Ovary (tissue), 9 donors: ENCODE data around the gene R3HDM1. TPM values are rescaled to one million over a fixed set of nuclear protein-coding genes. Genes with fewer than 3 reads are reported as not detected.
"Not testable (repeated sequence)": the region's sequence is repeated elsewhere in the genome, so short reads cannot be mapped to it uniquely, and the experiment has no call there.

ENCODE experiments used
- DNase-seq, 5 donors: peaks; one replicate each; pipeline ENCODE4 v3.0.0-alpha.2; 2019 to 2020
- H3K27ac ChIP-seq, 2 donors: fragments of 200-600 bp; one replicate each; pipeline versions ENCODE4 v1.5.1 to v1.8.0; 2019 to 2022
- H3K27me3 ChIP-seq: fragments of 200-600 bp; one replicate; pipeline ENCODE4 v1.8.0; 2022
- H3K36me3 ChIP-seq: fragments of 200-600 bp; sonication (generic); one replicate; pipeline ENCODE4 v1.5.1; 2019
- H3K4me1 ChIP-seq: one replicate; pipeline ENCODE4 v1.8.1; 2013; ENCODE audit warnings: mild to moderate bottlenecking, moderate library complexity; ENCODE audit not compliant: insufficient read depth
- H3K4me3 ChIP-seq: fragments of 200-600 bp; sonication (generic); one replicate; pipeline ENCODE4 v1.5.1; 2017
- H3K9me3 ChIP-seq, 2 donors: fragments of 200-600 bp in 1 of 2; sonication (generic) in 1 of 2; one replicate each; pipeline versions ENCODE4 v1.5.1 to v1.8.1; 2013 to 2019; ENCODE audit warnings: mild to moderate bottlenecking in 1 of 2, moderate library complexity in 1 of 2
- CTCF ChIP-seq, 3 donors: fragments of 450-650 bp in 2 of 3; fragments of 200-600 bp in 1 of 3; IDR thresholded peaks; one replicate each; pipeline versions ENCODE4 v1.5.1 to v1.8.0; 2016 to 2022; ENCODE audit warnings: antibody characterized with exemption in 3 of 3, mild to moderate bottlenecking in 1 of 3
- EP300 ChIP-seq: sonication (generic); formaldehyde crosslinking; IDR thresholded peaks from one replicate; pipeline ENCODE4 v1.6.1; 2017; ENCODE audit warnings: antibody characterized with exemption
- POLR2A ChIP-seq: fragments of 450-650 bp; IDR thresholded peaks from one replicate; pipeline ENCODE4 v1.6.1; 2017; ENCODE audit warnings: antibody characterized with exemption, mild to moderate bottlenecking, moderate library complexity
- WGBS, 3 donors: extraction: QIAGEN DNeasy Blood & Tissue Kit in 1 of 3; methylation state at CpG; one replicate each; pipeline versions ENCODE4 v1.1.5 to v1.1.7; 2013 to 2017; 5-methylcytosine and 5-hydroxymethylcytosine counted together
- intact Hi-C, 4 donors: fragments of 100-400 bp; cut with DNase I; formaldehyde crosslinking; loops; one replicate each; pipeline versions ENCODE4 v1.11.0 to v1.15.1; 2022 to 2023
- polyA plus RNA-seq, 2 donors: library from polyadenylated mRNA; stranded (reverse); fragments of 200-250 nt in 1 of 2; fragments of 350-450 nt in 1 of 2; fragmentation: Illumina TruSeq in 1 of 2; extraction: RNeasy Lipid Tissue Mini Kit (QIAGEN cat#74804) in 1 of 2; gene quantifications; one replicate each; pipeline ENCODE4 v1.2.3, GENCODE V29; 2013 to 2014
- total RNA-seq, 7 donors: library from RNA; depleted of rRNA in 2 of 7; stranded (reverse); fragments of >200 nt in 2 of 7; fragmentation: NEBNext Ultra II Directional in 3 of 7; extraction: Animal tissue kit (Norgen Biotek cat#: 25700) in 3 of 7; gene quantifications; one replicate each; pipeline versions ENCODE4 v1.1.0 to v1.2.4, GENCODE V29; 2016 to 2023
- donor health status: DM: no; HTN: no; CAD: no; lungs with moderate emphysema.
- donor health status: DM: no; HTN: no; CAD: no.
- donor health status: Bipolar disorder and iron deficiency.
- donor health status: DM: yes; HTN: yes; CAD: no.
- donor health status: DM: no; HTN: no; CAD: no.
- donor health status: DM: yes; HTN: yes; CAD: no.

R3HDM1 gene
- total and polyA plus RNA-seq, 9 donors: 8.9 to 34.4 (median 19.0) TPM

DNA sequence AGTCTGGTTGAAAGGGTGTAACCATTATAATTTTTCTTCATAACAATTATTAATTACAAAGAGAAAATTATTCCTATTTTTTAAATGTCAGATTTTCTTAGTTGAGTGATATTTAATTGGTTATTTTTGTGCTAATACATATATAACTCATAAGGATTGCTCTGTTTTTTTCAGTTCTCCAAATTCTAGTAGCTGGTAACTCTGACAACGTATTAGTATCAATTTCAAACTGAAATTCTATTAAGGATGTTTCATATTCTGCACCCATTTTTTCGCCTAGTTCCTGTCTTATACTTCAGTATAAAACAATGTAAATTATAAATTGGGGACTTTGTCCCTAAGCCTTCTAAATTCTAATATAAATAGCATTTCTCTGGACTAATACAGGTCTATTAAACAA lies 81.0 kb downstream of the R3HDM1 start:
- no peak for DNase-seq

DNA sequence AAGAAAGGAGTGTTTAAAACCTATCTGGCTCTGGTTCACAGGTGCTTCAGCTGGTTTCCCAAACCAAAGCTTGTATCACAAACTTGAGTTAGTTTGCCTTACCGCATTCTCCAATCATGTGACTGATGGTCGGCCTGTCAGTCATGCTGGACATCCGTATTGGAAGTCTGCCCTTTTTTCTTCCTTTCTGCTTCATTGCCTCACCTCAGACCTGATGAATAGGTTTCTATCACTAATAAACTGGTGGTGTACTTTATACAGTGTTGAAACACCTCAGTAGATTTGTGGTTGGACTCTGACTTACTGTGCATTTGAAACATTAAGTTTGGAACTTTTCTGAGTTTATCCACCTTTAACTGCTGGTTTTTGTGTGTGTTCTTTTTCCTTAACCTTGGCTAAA lies 84.1 kb downstream of the R3HDM1 start:
- Histone ChIP-seq H3K36me3 (no peaks in the 10 kb centered on the region), H3K27me3 (no peaks in the 10 kb centered on the region), H3K4me1 (no peaks in the 10 kb centered on the region), H3K4me3 (no peak overlapping the region), H3K9me3 (no peaks in the 10 kb centered on the region), H3K27ac (no peak overlapping the region)
- TF ChIP-seq EP300: no peak
- no peak for TF ChIP-seq POLR2A
- TF ChIP-seq CTCF (IDR thresholded peaks at IDR 0.05): no peak
- WGBS, 3 donors: 90 to 94% (median 90%) methylated on average over 3 of the region's 3 CpGs
- intact Hi-C loops: no loop called here
- no peak for DNase-seq

More for the DNA sequence above, 81.0 kb downstream of the R3HDM1 start:
- Histone ChIP-seq H3K27ac (no peak overlapping the region), H3K4me3 (no peak overlapping the region), H3K27me3 (no peaks in the 10 kb centered on the region), H3K9me3 (no peaks in the 10 kb centered on the region), H3K4me1 (no peaks in the 10 kb centered on the region), H3K36me3 (no peaks in the 10 kb centered on the region)
- intact Hi-C loops: no loop called here
- WGBS, 3 donors: 96 to 98% (median 97%) methylated on average over 2 of the region's 2 CpGs
- TF ChIP-seq CTCF (IDR thresholded peaks at IDR 0.05) (no peak), POLR2A (no peak), EP300 (no peak)

GRCh38 chr2:135617501-135618015 lies 86.3 kb downstream of the R3HDM1 start:
- no peaks in the 10 kb centered on the region for H3K36me3 ChIP-seq
- H3K9me3 ChIP-seq: no peaks in the 10 kb centered on the region
- intact Hi-C loops: no loop called here
- DNase-seq: no peak
- TF ChIP-seq EP300 (no peak), POLR2A (no peak), CTCF (IDR thresholded peaks at IDR 0.05) (no peak)
- H3K4me3 ChIP-seq: no peak overlapping the region
- no peak overlapping the region for H3K27ac ChIP-seq
- H3K27me3 ChIP-seq: no peaks in the 10 kb centered on the region
- H3K4me1 ChIP-seq: no peaks in the 10 kb centered on the region

- 95 to 100% (median 98%) methylated on average over 1 of the region's 1 CpG for WGBS, 3 donors
- Histone ChIP-seq H3K27ac (no peak overlapping the region), H3K27me3 (no peaks in the 10 kb centered on the region), H3K9me3 (no peaks in the 10 kb centered on the region), H3K36me3 (no peaks in the 10 kb centered on the region), H3K4me1 (no peaks in the 10 kb centered on the region), H3K4me3 (no peak overlapping the region)
- TF ChIP-seq EP300: no peak
- no peak for TF ChIP-seq CTCF (IDR thresholded peaks at IDR 0.05)
- no peak for TF ChIP-seq POLR2A
- intact Hi-C loops: no loop called here
- no peak for DNase-seq
These were observed 88.9 kb downstream of the R3HDM1 start for GRCh38 chr2:135620198-135620597.

- Histone ChIP-seq H3K9me3 (no peaks in the 10 kb centered on the region), H3K4me1 (no peaks in the 10 kb centered on the region)
- intact Hi-C loops: no loop called here
These were observed 98.2 kb downstream of the R3HDM1 start for GRCh38 chr2:135629520-135629919.

GRCh38 chr2:135630034-135630433 lies 98.8 kb downstream of the R3HDM1 start:
- H3K27me3 ChIP-seq, H3K4me1 ChIP-seq, intact Hi-C loops, H3K27ac ChIP-seq, DNase-seq, H3K9me3 ChIP-seq, H3K36me3 ChIP-seq, H3K4me3 ChIP-seq: not testable (repeated sequence)
- WGBS, 3 donors: 92 to 93% (median 93%) methylated on average over 8 of the region's 8 CpGs

More at GRCh38 chr2:135629520-135629919, 98.2 kb downstream of the R3HDM1 start:
- Histone ChIP-seq H3K36me3 (no peaks in the 10 kb centered on the region), H3K27ac (no peak overlapping the region), H3K27me3 (no peaks in the 10 kb centered on the region), H3K4me3 (no peak overlapping the region)
- TF ChIP-seq EP300 (no peak), POLR2A (no peak), CTCF (IDR thresholded peaks at IDR 0.05) (no peak)
- no peak for DNase-seq
